ENCODE measurements around the gene NRROS.

- no peak for TF ChIP-seq CTCF (IDR thresholded peaks at IDR 0.05)
- TF ChIP-seq POLR2A (IDR thresholded peaks at IDR 0.05), result no peak
Observed at GRCh38 chr3:196624067-196624790, 15.3 kb upstream of the NRROS start.
